Activated T-cell treated with anti-CD3 and anti-CD28 coated beads, Interleukin-2, amount 50 U/mL, for 72 hours (primary cell): ENCODE results near the gene GIMD1. TPM values are rescaled to one million over a fixed set of nuclear protein-coding genes. Genes with fewer than 3 reads are reported as not detected.

Source experiments
- ATAC-seq, 2 donors: fragments of 150-1000 bp; cut with Tn5 transposase; replicated peaks in 1 of 2; 2 replicates each; pipeline ENCODE4 v1.10.0; 2021; ENCODE audit warnings: moderate library complexity in 2 of 2, mild to moderate bottlenecking in 1 of 2
- DNase-seq, 2 donors: peaks; one replicate each; pipeline ENCODE4 v3.0.0; 2021 to 2022; ENCODE audit warnings: mixed read lengths in 1 of 2
- H3K27ac Mint-ChIP-seq: one replicate; pipeline ENCODE4 v1.8.0; 2022; ENCODE audit warnings: mild to moderate bottlenecking, moderate library complexity, mixed read lengths
- H3K27me3 Mint-ChIP-seq: one replicate; pipeline ENCODE4 v1.8.0; 2022; ENCODE audit warnings: low read depth, mixed read lengths
- H3K36me3 Mint-ChIP-seq, 2 donors: one replicate each; pipeline ENCODE4 v1.8.0; 2022; ENCODE audit warnings: mixed read lengths in 2 of 2, mild to moderate bottlenecking in 1 of 2; ENCODE audit not compliant: insufficient read depth in 2 of 2
- H3K4me1 Mint-ChIP-seq: one replicate; pipeline ENCODE4 v1.8.0; 2022; ENCODE audit warnings: low read depth, mixed read lengths
- H3K4me3 Mint-ChIP-seq, 2 donors: one replicate each; pipeline ENCODE4 v1.8.0; 2022; ENCODE audit warnings: mild to moderate bottlenecking in 2 of 2, mixed read lengths in 2 of 2, moderate library complexity in 2 of 2
- H3K9me3 Mint-ChIP-seq, 2 donors: one replicate each; pipeline ENCODE4 v1.8.0; 2022; ENCODE audit warnings: mixed read lengths in 2 of 2
- total RNA-seq, 2 donors: library from RNA; stranded (reverse); gene quantifications; one replicate each; pipeline ENCODE4 v1.2.3, GENCODE V29; 2022

GIMD1 gene
- total RNA-seq, 2 donors from 2014 or later, result not detected

DNA sequence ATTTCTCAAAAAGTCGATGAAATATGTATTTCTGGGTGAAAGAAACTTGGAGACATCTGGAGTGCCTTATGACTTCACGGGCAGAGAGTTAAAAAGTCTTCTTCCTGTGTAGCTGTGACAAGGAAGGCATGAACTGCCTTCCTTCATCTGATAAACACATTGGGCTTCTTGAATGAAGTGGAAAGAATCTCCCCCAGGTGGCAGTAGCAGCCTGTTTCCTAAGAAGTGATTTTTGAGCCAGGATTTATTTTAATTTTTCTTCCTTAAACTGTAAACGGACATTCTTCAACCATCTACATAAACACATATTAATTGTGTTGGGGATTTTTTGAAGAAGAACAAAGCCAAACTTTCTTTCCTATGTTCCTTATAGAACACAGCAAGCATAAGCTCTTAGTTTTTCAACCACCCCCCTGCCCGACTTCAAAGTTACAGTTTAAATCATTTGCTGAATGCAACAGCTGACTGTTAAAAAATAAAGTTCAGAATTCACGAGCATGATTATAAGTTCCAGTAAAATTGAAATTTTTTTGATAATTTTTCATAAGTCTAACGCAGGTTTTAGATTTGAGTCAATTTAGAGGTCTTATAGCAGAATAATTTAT is 980 bp upstream of the GIMD1 start:
- no peak overlapping the region for H3K4me3 Mint-ChIP-seq
- peak; percentile 8 to 11 for DNase-seq
- ATAC-seq, result peak in 1 of 2 donors; percentile 66
- no peaks in the 10 kb centered on the region for H3K36me3 Mint-ChIP-seq
- H3K27ac Mint-ChIP-seq, result no peak overlapping the region
- H3K9me3 Mint-ChIP-seq, result no peaks in the 10 kb centered on the region
- no peaks in the 10 kb centered on the region for H3K4me1 Mint-ChIP-seq
- peaks cover 18% of the 10 kb centered on the region for H3K27me3 Mint-ChIP-seq

DNA sequence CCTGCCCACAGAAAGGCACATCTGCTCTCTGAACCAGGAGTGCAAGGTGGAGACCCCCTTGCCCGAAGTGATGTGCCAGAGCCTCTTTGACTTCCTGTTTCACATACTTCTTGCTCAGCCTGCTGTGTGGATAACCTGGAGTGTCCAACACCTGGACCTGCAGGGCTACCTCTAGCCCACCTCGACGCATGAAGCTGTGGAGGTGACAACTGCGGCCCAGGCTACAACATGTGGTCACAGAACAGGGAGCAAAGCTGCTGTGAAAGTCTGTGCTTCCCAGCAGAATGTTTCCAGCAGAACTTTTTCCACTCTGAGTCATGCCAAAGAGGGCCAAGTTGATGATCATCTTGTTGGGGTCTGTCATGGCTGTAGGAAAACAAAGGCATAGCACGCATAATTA is 1.5 kb downstream of the GIMD1 start:
- DNase-seq (no peak), ATAC-seq (no peak)
- no peak overlapping the region for H3K4me3 Mint-ChIP-seq
- no peaks in the 10 kb centered on the region for H3K4me1 Mint-ChIP-seq
- H3K27me3 Mint-ChIP-seq, result peaks cover 8% of the 10 kb centered on the region
- no peaks in the 10 kb centered on the region for H3K9me3 Mint-ChIP-seq
- H3K36me3 Mint-ChIP-seq, result no peaks in the 10 kb centered on the region
- H3K27ac Mint-ChIP-seq, result no peak overlapping the region

- Mint-ChIP-seq H3K4me1 (no peaks in the 10 kb centered on the region), H3K27ac (no peak overlapping the region)
Measured at GRCh38 chr4:106366026-106366425, 2.6 kb downstream of the GIMD1 start.

DNA sequence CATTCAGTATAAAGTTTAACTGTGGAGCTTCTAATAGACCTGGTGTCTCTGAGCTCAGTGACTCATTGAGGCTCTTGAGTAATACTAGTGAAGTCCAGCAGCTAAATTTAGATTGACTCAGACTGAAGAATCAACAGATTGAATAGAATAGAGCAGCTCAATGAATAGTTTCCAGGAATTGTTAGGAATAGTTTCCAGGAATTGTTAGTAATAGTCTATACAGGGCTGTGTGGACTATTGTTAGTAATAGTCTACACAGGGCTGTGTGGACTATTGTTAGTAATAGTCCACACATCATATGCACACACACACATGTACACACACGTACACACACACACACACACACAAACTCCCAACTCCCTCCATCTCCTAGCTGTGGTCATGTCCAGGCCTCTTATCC is 3.0 kb downstream of the GIMD1 start:
- Mint-ChIP-seq H3K27ac (no peak overlapping the region), H3K9me3 (no peaks in the 10 kb centered on the region), H3K4me3 (no peak overlapping the region), H3K27me3 (peaks cover 8% of the 10 kb centered on the region), H3K36me3 (no peaks in the 10 kb centered on the region), H3K4me1 (no peaks in the 10 kb centered on the region)
- ATAC-seq, result peak in 1 of 2 donors; percentile 36
- no peak for DNase-seq

More at GRCh38 chr4:106366026-106366425, 2.6 kb downstream of the GIMD1 start:
- H3K4me3 Mint-ChIP-seq, result no peak overlapping the region
- peaks cover 8% of the 10 kb centered on the region for H3K27me3 Mint-ChIP-seq
- DNase-seq (no peak), ATAC-seq (peak in 1 of 2 donors; percentile 21)
- no peaks in the 10 kb centered on the region for H3K36me3 Mint-ChIP-seq
- no peaks in the 10 kb centered on the region for H3K9me3 Mint-ChIP-seq

DNA sequence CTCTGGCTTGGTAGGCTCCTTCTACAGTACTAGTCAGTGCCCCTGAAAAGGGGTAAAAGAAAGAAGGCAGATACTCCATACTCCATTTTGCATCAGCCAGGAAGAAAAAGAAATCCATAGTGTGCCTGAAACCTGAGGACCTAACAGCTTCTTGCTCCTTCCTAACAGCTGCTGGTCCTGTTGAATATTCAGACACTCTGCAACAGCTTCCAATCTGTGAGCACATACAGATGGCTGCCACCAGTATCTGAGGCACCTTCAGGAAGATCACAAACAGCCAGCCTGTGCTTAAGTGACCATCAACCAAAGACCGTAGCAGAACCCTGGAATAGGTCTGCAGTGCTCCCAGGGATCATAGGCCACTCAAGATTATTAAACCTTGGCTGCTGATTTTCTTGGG is 4.3 kb downstream of the GIMD1 start:
- H3K27ac Mint-ChIP-seq, result no peak overlapping the region
- DNase-seq (no peak), ATAC-seq (no peak)
- H3K4me1 Mint-ChIP-seq, result no peaks in the 10 kb centered on the region
- H3K4me3 Mint-ChIP-seq, result no peak overlapping the region
- no peaks in the 10 kb centered on the region for H3K27me3 Mint-ChIP-seq
- no peaks in the 10 kb centered on the region for H3K9me3 Mint-ChIP-seq
- H3K36me3 Mint-ChIP-seq, result no peaks in the 10 kb centered on the region

- no peaks in the 10 kb centered on the region for H3K9me3 Mint-ChIP-seq
Measured at GRCh38 chr4:106362086-106362825, 6.3 kb downstream of the GIMD1 start.

DNA sequence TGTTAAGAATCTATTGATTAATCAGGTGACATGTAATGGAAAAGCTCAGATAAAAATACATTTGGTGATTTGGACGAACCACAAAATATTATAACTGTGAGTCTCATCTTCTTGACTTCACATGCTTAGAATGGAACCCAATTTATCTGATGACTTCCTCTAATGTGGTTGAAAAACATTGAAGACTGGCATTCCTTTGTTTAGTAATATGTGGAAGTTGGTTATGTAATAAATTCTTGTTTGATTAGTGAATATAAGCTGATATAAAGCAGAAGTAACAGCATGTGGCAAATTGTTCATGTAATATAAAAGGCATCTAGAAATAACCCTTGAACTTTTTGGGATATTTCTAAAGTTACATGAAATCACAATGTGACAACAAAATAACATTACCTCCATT is 9.7 kb downstream of the GIMD1 start:
- H3K9me3 Mint-ChIP-seq, result no peaks in the 10 kb centered on the region
- H3K27me3 Mint-ChIP-seq, result no peaks in the 10 kb centered on the region
- DNase-seq (no peak), ATAC-seq (no peak)
- no peak overlapping the region for H3K4me3 Mint-ChIP-seq
- no peaks in the 10 kb centered on the region for H3K4me1 Mint-ChIP-seq
- no peaks in the 10 kb centered on the region for H3K36me3 Mint-ChIP-seq
- no peak overlapping the region for H3K27ac Mint-ChIP-seq

More at GRCh38 chr4:106362086-106362825, 6.3 kb downstream of the GIMD1 start:
- Mint-ChIP-seq H3K27me3 (no peaks in the 10 kb centered on the region), H3K4me3 (no peak overlapping the region), H3K27ac (no peak overlapping the region), H3K4me1 (no peaks in the 10 kb centered on the region), H3K36me3 (no peaks in the 10 kb centered on the region)
- ATAC-seq (no peak), DNase-seq (no peak)

- Mint-ChIP-seq H3K9me3 (no peaks in the 10 kb centered on the region), H3K4me1 (no peaks in the 10 kb centered on the region), H3K4me3 (no peak overlapping the region), H3K36me3 (no peaks in the 10 kb centered on the region), H3K27ac (no peak overlapping the region), H3K27me3 (no peaks in the 10 kb centered on the region)
- DNase-seq, result no peak
- no peak for ATAC-seq
Measured at GRCh38 chr4:106355193-106355592, 13.4 kb downstream of the GIMD1 start.

DNA sequence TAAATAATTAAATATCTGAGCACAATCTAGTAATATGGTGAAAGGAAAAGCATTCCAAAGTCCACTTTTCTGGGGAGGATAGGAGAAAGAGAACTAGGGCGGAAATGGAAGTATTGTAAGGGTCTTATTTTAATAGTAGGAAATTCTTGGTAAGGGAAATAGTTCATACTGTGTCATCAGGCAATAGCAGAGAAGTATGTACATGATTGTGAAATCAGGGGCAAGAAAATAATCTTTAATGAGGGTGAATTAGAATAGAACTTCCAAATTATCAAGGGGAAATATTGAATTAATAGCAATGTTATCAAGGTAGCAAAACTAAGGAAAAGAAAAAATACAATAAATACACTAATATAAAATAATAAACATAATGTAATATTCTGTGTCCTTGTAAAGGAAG is 14.8 kb downstream of the GIMD1 start:
- Mint-ChIP-seq H3K36me3 (no peaks in the 10 kb centered on the region), H3K27ac (no peak overlapping the region), H3K9me3 (no peaks in the 10 kb centered on the region), H3K4me3 (no peak overlapping the region), H3K27me3 (no peaks in the 10 kb centered on the region), H3K4me1 (no peaks in the 10 kb centered on the region)
- ATAC-seq, result no peak
- DNase-seq, result no peak

DNA sequence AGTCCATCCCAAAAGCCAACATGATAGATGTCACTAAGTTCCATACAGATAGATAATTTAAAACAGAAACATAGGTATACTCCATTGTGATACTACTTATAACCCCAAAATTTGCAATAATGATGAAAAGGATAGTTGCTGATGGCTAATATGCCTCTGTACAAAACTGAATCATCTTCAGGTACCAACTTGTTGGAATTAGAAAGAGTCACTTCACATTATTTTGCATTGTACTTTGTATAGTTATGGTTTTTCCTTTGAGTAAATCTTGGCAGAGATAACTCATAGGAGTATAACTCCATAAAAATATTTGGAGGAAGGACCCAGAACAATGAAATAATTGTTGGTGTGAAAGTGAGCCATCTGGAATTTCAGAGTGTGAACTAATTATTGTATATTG is 17.6 kb downstream of the GIMD1 start:
- no peak overlapping the region for H3K4me3 Mint-ChIP-seq
- no peaks in the 10 kb centered on the region for H3K27me3 Mint-ChIP-seq
- ATAC-seq (no peak), DNase-seq (no peak)
- peaks cover 0 to 9% of the 10 kb centered on the region in 2 donors for H3K36me3 Mint-ChIP-seq
- H3K27ac Mint-ChIP-seq, result no peak overlapping the region
- H3K9me3 Mint-ChIP-seq, result no peaks in the 10 kb centered on the region
- no peaks in the 10 kb centered on the region for H3K4me1 Mint-ChIP-seq

- DNase-seq (no peak), ATAC-seq (no peak)
- Mint-ChIP-seq H3K36me3 (peaks cover 2 to 19% of the 10 kb centered on the region in 2 donors), H3K4me3 (no peak overlapping the region), H3K27me3 (no peaks in the 10 kb centered on the region), H3K27ac (no peak overlapping the region), H3K9me3 (no peaks in the 10 kb centered on the region), H3K4me1 (peaks cover 11% of the 10 kb centered on the region)
Measured at GRCh38 chr4:106347167-106347566, 21.4 kb downstream of the GIMD1 start.

DNA sequence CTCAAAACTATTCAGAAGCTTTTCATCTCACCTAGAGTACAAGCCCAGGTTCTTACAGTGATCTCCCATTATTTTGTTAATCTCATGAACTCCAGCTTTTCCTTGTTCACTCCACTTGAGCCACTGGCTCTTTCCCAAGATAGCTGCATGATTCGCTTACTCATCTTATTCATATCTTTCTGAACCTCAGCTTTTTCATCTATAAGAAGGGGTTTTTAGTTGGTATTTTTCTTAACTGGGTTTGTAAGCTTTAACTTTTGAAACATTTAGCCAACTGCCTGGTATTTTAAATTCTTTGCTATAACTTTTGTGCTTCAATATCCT is 24.0 kb downstream of the GIMD1 start:
- ATAC-seq, result no peak
- no peak for DNase-seq
- H3K36me3 Mint-ChIP-seq, result peaks cover 13 to 33% of the 10 kb centered on the region in 2 donors
- H3K4me3 Mint-ChIP-seq, result no peak overlapping the region
- H3K27me3 Mint-ChIP-seq, result no peaks in the 10 kb centered on the region
- H3K4me1 Mint-ChIP-seq, result peaks cover 34% of the 10 kb centered on the region
- H3K9me3 Mint-ChIP-seq, result peaks cover 0 to 2% of the 10 kb centered on the region in 2 donors
- H3K27ac Mint-ChIP-seq, result peak overlapping the region; percentile 72

GRCh38 chr4:106343865-106344646 is 24.5 kb downstream of the GIMD1 start:
- no peak for DNase-seq
- peaks cover 17 to 38% of the 10 kb centered on the region in 2 donors for H3K36me3 Mint-ChIP-seq
- H3K4me3 Mint-ChIP-seq, result no peak overlapping the region
- peaks cover 40% of the 10 kb centered on the region for H3K4me1 Mint-ChIP-seq
- H3K9me3 Mint-ChIP-seq, result peaks cover 0 to 2% of the 10 kb centered on the region in 2 donors
- H3K27me3 Mint-ChIP-seq, result no peaks in the 10 kb centered on the region
- no peak for ATAC-seq
- peak overlapping the region; percentile 72 for H3K27ac Mint-ChIP-seq
